ENCODE measurements around the gene UQCR11.

- TF ChIP-seq, protein P1, sequence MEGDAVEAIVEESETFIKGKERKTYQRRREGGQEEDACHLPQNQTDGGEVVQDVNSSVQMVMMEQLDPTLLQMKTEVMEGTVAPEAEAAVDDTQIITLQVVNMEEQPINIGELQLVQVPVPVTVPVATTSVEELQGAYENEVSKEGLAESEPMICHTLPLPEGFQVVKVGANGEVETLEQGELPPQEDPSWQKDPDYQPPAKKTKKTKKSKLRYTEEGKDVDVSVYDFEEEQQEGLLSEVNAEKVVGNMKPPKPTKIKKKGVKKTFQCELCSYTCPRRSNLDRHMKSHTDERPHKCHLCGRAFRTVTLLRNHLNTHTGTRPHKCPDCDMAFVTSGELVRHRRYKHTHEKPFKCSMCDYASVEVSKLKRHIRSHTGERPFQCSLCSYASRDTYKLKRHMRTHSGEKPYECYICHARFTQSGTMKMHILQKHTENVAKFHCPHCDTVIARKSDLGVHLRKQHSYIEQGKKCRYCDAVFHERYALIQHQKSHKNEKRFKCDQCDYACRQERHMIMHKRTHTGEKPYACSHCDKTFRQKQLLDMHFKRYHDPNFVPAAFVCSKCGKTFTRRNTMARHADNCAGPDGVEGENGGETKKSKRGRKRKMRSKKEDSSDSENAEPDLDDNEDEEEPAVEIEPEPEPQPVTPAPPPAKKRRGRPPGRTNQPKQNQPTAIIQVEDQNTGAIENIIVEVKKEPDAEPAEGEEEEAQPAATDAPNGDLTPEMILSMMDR (IDR thresholded peaks at IDR 0.05; ENCODE audit: poor library complexity) = no peak
- TF ChIP-seq EZH2 (IDR thresholded peaks at IDR 0.05; ENCODE audit: borderline replicate concordance) (no peak), EZH2phosphoT487 (IDR thresholded peaks at IDR 0.05; ENCODE audit: low read depth, severe bottlenecking, unreplicated experiment) (no peak)
These were observed 5.8 kb downstream of the UQCR11 start for GRCh38 chr19:1599460-1599846.

Measured in hepatocyte (in vitro differentiated cells).